AG04449 (cell line): Measurements from ENCODE around the gene FRMD4A.

Experiments
- CTCF ChIA-PET: fragments of 350-600 bp; formaldehyde crosslinking; extraction: SDS; loops from one replicate; lab custom pipeline; 2021; ENCODE audit warnings: antibody characterized with exemption; lab: Yijun Ruan, JAX
- POLR2A ChIA-PET: fragments of 400-600, 350-600 bp; formaldehyde crosslinking; extraction: SDS; loops from one replicate; lab custom pipeline; 2020; ENCODE audit warnings: antibody characterized with exemption, inconsistent platforms; lab: Yijun Ruan, JAX
- DNase-seq: peaks from one replicate; pipeline ENCODE4 v3.0.0-alpha.2; 2010; ENCODE audit warnings: low read depth, low spot score
- H3K4me3 ChIP-seq: 2 replicates; pipeline ENCODE4 v1.5.1; 2011; ENCODE audit warnings: low read depth, mild to moderate bottlenecking, control low read depth, low read length
- TF ChIP-seq, protein P1 (sequence below): IDR thresholded peaks from one replicate; pipeline ENCODE4 v1.5.1; 2011; ENCODE audit warnings: mild to moderate bottlenecking, moderate library complexity, low read length, control low read depth, inconsistent platforms; ENCODE audit not compliant: insufficient read depth; ENCODE audit errors: missing control alignments

FRMD4A gene

DNA sequence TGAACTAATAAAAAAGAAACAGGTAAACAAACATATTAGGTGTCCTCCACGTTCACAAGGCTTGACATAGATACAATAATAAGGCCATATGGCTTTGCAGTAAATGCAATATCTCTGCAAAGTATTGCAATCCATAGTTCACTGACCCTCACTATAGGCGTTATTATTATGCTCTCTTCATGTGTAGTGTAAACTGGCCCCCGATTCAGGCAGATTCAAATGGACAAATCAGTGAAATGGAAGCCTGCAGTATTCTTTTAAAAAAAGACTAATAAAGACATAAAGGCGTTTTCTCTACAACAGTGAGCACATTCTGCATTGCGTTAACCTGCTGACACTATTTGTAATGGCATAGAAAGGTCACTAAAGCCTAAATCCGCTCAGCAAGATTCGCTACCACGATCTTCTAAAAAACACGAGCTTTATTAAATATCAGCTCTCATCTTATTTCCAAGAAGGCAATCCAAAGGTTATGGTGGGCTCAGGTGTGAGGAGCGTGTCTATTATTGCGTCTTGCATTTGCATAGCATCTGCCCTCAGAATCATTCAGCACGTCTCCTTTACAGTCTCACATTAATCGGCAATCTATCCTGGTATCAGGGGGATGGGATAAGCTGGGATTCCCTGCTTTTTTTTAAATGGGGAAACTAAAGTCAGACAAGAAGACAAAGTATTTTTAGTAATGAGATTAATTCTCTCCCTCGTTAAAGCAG lies 36.2 kb downstream of the FRMD4A start:
- DNase-seq = no peak
- CTCF ChIA-PET = interaction anchor here (1.2 kb wide), 1 partner anchor 96 kb away, joined by 3 read pairs; no protein-coding TSS in a partner anchor
- POLR2A ChIA-PET = no interaction called here
- TF ChIP-seq, protein P1, sequence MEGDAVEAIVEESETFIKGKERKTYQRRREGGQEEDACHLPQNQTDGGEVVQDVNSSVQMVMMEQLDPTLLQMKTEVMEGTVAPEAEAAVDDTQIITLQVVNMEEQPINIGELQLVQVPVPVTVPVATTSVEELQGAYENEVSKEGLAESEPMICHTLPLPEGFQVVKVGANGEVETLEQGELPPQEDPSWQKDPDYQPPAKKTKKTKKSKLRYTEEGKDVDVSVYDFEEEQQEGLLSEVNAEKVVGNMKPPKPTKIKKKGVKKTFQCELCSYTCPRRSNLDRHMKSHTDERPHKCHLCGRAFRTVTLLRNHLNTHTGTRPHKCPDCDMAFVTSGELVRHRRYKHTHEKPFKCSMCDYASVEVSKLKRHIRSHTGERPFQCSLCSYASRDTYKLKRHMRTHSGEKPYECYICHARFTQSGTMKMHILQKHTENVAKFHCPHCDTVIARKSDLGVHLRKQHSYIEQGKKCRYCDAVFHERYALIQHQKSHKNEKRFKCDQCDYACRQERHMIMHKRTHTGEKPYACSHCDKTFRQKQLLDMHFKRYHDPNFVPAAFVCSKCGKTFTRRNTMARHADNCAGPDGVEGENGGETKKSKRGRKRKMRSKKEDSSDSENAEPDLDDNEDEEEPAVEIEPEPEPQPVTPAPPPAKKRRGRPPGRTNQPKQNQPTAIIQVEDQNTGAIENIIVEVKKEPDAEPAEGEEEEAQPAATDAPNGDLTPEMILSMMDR = no peak
- H3K4me3 ChIP-seq = no peak overlapping the region

DNA sequence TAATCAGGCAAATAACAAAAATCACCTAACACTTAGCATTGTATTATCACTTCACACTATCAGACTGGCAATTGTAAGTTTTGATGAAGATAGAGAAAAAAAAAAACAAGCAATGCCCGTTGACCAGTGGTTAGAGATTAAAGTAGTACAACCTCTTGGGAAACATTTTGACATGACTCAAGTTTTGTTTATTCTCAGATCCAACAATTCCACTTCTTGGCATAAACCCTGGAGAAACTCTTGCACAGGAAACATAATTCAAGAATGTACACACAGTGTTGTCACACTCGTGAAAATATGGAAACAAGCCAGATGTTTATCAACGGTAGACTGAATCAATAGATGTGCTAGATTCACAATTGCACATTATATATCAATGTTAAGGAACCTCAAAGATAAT lies 37.2 kb downstream of the FRMD4A start:
- POLR2A ChIA-PET = no interaction called here
- no peak overlapping the region for H3K4me3 ChIP-seq
- CTCF ChIA-PET = no interaction called here
- TF ChIP-seq, protein P1 = no peak
- no peak for DNase-seq

DNA sequence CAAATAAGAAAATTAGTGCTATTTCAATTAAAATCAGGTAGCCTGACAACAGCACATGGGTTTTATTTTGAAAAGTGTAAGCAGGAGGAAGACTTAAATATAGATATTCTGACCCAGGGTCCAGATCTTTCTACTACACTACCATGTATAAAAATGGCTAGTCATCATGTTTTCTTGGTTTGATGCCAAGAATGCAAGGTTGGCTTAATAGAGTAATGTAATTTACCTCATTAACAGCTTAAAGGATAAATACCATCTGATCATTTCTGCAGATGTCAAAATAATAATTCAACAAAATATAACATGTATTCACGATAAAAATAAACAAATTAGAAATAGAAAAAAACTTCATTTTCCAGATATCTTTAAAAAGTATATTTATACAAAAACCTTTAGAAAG lies 39.4 kb downstream of the FRMD4A start:
- ChIA-PET CTCF (no interaction called here), POLR2A (no interaction called here)
- DNase-seq = no peak
- no peak overlapping the region for H3K4me3 ChIP-seq
- TF ChIP-seq, protein P1 = no peak

DNA sequence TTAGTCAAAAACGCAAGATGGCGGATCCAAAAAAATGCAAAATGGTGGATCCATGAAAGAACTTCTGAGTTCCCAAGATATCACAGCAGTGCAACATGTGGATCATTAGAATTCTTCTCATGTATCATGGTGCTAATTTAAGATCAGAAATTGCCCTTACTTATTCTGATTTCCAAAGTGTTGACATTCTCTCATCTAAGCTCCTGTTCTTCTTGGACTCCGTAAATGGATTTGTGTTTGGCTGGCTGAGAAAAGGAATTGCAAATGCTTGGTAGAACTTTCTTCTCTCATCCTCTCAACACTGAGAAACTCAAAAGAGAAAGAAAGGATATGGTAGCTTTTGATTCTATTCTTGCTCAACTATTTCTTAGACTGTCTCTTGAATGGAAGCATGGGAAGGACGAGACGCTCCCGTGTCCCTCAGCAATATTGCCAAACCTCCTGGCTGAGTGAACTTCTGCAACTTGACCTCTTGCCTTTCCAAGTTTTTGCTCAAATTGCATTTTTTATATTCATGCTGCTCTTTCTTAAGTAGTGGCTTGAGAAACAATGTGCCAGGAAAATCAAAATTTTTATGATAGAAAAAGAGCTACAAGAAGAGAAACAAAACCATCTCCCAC lies 44.7 kb downstream of the FRMD4A start:
- ChIA-PET CTCF (no interaction called here), POLR2A (no interaction called here)
- H3K4me3 ChIP-seq = no peak overlapping the region
- TF ChIP-seq, protein P1 = no peak
- DNase-seq = no peak

DNA sequence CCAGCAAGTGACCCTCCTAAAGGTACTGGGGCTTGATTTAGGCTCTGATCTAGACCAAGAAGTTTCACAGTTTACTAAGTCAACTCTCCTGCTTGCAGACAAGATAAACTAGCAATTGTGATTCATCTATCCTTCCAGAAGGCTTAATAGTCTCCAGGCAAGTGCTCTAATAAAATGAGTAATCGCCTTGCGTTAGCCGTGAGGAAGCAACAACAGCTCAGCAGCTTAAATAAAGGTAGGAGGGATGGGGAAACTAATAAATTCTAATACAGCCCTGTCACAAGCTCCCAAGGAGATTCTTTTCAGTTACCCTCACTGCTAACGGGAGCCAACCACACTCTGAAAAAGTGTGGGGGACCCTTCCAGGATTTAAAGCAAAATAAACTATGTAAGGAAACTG lies 48.4 kb downstream of the FRMD4A start:
- no peak overlapping the region for H3K4me3 ChIP-seq
- ChIA-PET POLR2A (no interaction called here), CTCF (no interaction called here)
- TF ChIP-seq, protein P1 = no peak
- no peak for DNase-seq

DNA sequence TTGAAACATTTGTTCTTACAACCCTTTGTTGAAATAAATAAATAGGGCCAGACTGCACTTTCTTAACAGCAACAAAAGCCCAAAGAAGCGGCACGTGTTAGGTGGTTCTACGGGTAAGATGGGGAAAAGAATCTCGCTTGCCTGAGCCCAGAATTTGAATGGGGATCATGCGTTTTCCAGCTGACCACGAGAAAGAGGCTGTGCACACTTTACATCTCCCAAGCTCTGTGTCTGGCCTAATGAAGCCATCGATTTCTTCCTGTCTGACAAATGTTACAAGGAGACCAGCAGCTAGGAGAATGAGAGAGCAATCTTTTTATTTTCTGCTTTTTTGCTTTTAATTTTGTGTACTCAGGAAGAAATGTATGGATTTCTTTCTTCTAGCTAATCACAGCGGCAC lies 52.2 kb downstream of the FRMD4A start:
- ChIA-PET POLR2A (no interaction called here), CTCF (no interaction called here)
- no peak for DNase-seq
- TF ChIP-seq, protein P1 = no peak
- H3K4me3 ChIP-seq = no peak overlapping the region
